Superior temporal gyrus (tissue), 1 donor: Measurements from ENCODE around the gene GTF2A2.
"Not testable (repeated sequence)": the region's sequence is repeated elsewhere in the genome, so short reads cannot be mapped to it uniquely, and the experiment has no call there.

Experiments used
- DNase-seq: peaks from one replicate; pipeline ENCODE4 v3.0.0-alpha.2; 2016; ENCODE audit errors: extremely low spot score

Gene GTF2A2

DNA sequence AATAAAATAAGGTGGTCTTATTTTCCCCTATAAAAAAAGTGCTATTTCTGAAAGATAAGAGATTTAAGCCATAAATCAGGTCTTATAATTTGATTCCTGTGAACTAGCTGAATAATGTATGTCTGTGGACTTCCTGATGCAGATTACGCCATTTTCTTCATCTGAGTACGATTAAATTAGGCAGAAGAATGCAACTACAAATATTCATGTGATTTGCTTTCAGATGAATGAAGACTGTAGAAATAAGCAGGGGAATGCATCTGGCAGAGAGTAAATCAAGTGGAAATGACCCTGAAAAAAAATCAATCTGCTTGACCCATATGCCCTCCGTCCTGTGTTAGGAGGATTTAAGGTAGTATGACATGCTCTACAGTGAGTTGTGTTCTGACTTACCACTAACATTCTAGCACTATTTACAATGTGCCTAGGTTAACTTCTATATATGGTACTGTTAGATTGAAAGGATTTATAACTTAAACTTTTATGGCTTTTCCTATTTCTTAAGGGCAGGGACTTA lies 17.1 kb upstream of the GTF2A2 start:
- DNase-seq: no peak

DNA sequence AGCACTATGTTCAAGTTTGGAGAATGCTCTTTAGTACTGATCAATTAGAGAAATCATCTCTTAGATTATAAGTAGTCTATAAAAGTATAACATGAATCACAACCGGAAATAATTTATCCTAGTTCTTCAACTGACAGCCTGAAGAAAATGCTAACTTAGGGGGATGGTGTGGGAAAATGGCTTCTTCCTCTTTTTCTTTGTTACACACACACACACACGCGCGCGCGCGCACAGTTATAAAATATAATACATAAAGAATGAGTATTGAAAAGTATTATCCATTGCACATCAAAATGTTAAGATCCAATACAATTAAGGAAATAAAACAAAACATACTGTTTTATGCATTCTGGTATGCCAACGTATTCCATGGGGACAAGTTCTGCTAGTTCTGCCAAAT lies 11.2 kb upstream of the GTF2A2 start:
- DNase-seq: no peak

DNA sequence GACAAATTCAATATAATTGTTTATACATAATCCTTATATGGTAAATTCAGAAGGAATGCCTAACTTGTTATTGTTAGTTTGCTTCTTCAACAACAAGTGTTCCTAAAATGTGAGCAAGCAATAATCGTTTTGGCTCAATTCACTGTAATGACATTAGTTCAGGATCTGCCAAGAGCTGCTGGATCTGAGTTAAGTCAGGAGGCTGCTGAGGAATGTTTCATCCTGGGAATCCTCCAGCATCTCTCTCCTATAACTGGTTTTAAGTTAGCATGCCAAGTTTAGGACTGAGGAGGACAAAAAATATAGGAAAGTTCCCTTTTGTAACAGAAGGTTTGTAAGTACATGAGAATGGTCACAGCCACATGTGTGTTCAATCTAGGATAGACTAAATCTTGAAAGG lies 4.9 kb upstream of the GTF2A2 start:
- DNase-seq: no peak

- DNase-seq: no peak
Observed at GRCh38 chr15:59659366-59659765, 2.1 kb upstream of the GTF2A2 start.

- DNase-seq: no peak
Observed at GRCh38 chr15:59657635-59658125, 365 bp upstream of the GTF2A2 start.

- no peak for DNase-seq
Observed at GRCh38 chr15:59654046-59654445, 3.3 kb downstream of the GTF2A2 start.

- DNase-seq: no peak
Observed at GRCh38 chr15:59649603-59650002, 7.7 kb downstream of the GTF2A2 start.

- DNase-seq: no peak
Observed at GRCh38 chr15:59647085-59647484, 10.2 kb downstream of the GTF2A2 start.

- DNase-seq: no peak
Observed at GRCh38 chr15:59646277-59646676, 11.0 kb downstream of the GTF2A2 start.

DNA sequence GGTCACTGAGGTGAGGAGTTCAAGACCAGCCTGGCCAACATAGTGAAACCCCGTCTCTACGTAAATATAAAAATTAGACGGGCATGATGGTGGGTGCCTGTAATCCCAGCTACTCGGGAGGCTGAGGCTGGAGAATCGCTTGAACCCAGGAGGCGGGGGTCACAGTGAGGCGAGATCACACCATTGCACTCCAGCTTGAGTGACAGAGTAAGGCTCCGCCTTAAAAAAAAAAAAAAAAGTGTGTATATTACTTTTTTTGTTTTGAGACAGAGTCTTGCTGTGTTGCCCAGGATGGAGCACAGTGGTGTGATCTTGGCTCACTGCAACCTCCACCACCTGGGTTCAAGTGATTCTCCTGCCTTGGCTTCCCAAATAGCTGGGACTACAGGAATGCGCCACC lies 11.5 kb downstream of the GTF2A2 start:
- not testable (repeated sequence) for DNase-seq

DNA sequence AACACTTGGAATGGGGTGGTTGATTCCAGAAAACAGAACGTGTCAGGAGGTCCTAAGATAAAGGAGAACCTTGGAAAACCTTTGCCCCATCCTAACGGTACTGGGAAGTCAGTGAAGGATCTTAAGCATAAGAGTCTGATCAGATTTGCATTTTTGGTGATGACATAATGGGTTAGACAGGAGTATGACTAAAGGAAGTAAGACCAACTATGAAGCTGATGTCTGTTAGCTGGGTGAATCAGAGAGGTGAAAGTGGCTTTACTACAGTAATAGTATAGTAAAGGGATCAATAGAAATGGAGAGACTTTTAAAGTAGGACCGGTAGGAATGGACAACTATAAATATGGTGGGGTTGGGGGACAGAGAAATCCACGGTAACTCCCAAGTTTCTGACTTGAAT lies 12.6 kb downstream of the GTF2A2 start:
- DNase-seq: no peak

DNA sequence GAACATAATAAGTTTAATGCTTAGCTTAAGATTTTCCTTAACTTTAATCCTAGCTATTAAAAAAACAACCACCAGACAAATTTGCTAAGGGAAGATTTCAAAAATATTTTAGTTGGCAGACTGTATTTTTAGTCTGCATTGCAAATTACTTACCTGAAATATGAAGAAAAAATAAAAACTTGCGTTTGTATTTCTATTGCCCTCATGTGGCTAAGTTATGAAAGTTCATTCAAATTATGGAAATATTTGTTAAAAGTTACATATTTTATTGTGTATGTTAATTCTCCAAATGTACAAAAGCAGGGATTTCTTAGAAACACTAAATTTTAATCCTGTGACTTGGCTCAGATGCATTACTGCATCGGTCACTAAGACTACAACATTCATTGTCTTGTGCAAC lies 15.0 kb downstream of the GTF2A2 start:
- no peak for DNase-seq

- not testable (repeated sequence) for DNase-seq
Observed at GRCh38 chr15:59637507-59637906, 19.8 kb downstream of the GTF2A2 start.

- DNase-seq: no peak
Observed at GRCh38 chr15:59636184-59636583, 21.1 kb downstream of the GTF2A2 start.

DNA sequence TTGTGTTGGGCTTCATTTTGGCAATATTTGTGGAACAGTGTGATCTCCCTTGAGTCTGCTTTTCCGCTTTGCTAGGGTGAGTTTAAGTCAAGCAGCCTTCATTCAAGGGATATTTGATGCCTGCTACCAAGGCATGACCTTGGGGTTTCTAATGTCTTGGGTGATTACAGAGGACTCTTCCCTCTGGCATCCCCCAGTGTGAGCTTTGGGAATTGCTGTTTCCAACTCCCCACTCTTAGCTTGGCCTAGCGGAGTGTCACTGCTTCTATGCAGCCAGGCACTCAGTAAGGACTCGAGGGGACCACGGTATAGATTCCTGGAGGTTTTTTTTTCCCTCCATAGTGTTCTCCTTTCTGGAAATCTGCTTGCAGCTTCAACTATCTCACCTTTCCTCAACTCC lies 24.6 kb downstream of the GTF2A2 start:
- no peak for DNase-seq

DNA sequence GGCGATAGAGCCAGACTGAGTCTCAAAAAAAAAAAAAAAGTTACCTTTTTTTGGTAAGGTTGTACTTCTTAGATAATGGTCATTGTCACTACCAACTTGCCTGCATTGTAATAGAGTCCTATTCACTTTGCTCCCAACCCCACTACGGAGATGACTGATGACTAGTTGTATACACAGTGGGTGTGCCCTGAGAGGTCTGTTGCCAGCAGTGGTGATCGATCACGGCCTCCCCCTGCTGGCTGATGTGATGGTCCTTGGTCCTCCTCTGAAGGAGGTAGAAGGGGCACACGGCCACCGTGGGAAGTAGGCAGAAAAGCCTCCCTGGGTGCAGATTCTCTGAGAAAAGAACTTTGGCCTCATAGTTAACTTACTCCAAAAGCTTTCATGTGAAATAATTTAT lies 35.0 kb downstream of the GTF2A2 start:
- no peak for DNase-seq

- no peak for DNase-seq
Observed at GRCh38 chr15:59618406-59618805, 38.9 kb downstream of the GTF2A2 start.

DNA sequence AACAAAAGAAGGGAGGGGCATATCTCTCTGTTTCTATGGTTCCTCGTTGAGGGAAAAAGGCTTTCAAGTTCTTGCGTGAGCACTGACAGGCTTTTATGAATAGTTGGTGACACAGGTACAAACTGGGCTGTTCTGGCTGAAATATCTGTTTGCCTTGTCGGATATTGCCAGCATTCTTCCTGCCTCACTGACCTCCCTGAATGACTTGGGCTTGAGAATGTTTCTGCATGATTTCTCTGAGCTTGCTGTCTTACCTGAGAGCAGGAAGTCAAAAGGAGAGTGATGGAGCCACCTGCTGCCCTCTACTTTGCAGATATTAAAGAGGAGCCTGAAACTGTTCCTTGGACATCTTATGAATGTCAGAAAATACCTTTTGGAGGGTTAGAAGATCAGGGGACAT lies 40.9 kb downstream of the GTF2A2 start:
- no peak for DNase-seq

GRCh38 chr15:59615661-59616060 lies 41.7 kb downstream of the GTF2A2 start:
- no peak for DNase-seq

GRCh38 chr15:59614153-59614552 lies 43.2 kb downstream of the GTF2A2 start:
- DNase-seq: no peak

DNA sequence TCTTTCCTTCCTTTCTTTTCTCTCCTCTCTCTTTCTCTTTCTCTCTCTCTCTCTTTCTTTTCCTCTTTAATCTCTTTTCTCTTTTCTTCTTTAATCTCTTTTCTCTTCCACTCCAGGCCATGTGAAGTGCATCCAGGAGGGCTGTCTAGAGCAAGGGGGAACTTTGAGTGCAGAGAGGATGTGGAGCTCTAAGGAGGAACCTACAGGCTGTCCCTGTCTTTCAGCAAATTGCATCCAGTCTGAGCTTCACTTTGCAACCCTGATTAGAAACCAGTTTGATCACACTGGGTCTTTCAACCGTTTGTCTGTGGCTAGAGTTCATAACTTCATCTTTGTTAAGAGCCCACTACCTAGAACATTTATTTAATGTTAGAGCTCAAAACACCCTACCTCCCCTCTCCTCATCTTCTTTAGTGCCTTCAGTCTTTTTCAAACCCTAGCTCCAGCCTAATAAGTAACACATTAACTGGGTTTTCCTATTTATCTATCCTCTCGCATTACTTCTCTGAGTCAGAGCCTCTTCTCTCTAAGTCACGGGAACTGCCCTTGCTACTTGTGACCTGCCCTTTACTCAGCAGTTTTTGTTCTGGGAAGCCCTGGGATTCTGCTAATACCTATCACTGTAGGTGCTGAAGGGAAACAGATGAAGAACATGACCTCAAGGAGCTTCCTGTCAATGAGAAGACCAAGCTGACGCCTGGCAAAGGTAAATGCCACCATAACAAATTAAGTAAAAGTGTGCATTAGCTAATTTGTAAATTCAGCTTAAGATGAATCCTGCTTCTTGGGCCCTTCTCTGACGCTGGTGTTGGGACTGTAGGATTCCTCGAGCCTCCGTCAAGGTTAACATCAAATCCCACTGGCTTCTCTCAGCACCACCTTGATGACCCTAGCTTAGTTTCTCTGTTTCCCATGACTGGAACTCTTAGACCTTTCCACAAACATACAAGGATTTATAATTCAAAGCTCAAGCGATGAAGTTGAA lies 45.7 kb downstream of the GTF2A2 start, which contains the start of gene GCNT3:
TSS of gene GCNT3 (plus strand) at position 508 of the 985 bp plus-strand sequence. CDS start 6,456 bp downstream, outside the sequence.
- no peak for DNase-seq

DNA sequence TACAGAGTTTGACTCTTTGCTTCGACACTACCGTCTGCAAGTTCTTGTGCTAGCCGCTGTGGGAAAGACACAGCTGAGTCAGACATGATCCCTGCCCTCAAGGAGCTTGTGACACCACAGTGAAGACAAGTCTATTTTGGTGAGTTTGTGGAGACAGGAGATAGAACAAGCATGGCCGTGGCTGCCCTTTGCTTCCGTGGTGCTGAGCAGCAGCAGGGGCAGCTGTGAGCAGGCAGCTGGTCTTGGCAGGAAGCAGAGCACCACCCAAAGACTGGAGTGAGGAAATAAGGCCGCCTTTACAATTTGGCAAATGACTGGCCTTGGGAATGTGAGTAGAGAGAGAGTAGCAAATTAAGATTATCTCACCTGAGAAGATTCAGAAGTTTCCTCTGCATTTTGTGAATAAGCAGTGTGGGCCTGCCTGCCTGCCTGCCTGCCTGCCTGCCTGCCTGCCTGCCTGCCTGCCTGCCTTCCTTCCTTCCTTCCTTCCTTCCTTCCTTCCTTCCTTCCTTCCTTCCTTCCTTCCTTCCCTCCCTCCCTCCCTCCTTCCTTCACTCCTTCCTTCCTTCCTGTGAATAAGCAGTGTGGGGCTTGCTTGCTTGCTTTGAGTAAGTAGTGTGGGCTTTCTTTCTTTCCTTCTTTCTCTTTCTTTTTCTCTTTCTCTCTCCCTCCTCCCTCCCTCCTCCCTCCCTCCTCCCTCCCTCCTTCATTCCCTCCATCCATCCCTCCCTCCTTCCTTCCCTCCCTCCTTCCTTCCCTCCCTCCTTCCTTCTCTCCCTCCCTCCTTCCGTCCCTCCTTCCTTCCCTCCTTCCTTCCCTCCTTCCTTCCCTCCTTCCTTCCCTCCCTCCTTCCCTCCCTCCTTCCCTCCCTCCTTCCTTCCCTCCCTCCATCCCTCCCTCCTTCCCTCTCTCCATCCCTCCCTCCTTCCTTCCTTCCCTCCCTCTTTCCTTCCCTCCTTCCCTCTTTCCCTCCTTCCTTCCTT lies 47.3 kb downstream of the GTF2A2 start:
- no peak for DNase-seq
